HCT116 (cell line): ENCODE data around the gene PRKG1. TPM values are rescaled to one million over a fixed set of nuclear protein-coding genes. Genes with fewer than 3 reads are reported as not detected.

Experiments used
- ATAC-seq: fragments of 200-7000 bp; cut with Tn5 transposase; 2 replicates; pipeline ENCODE4 v1.9.1; 2020; ENCODE audit warnings: mild to moderate bottlenecking, moderate library complexity
- BruUV-seq: library from RNA; stranded (reverse); fragments of 400-500 nt; replicated peaks from 2 replicates; lab custom pipeline; 2021; lab: Mats Ljungman, UMichigan
- CTCF ChIA-PET: fragments of 300-600 bp; sonication (Branson Sonifier 250); formaldehyde crosslinking; loops from one replicate; lab custom pipeline; 2021; ENCODE audit warnings: antibody characterized with exemption; lab: Charles Lee
- POLR2A ChIA-PET: fragments of 300-600, 350-600 bp; sonication (Branson Sonifier 250); formaldehyde crosslinking; loops from one replicate; lab custom pipeline; 2021; ENCODE audit warnings: antibody characterized with exemption; lab: Charles Lee
- RAD21 ChIA-PET, 2 experiments: fragments of 300-600 bp; sonication (Branson Sonifier 250); formaldehyde crosslinking; loops; one replicate each; lab custom pipeline; 2023; ENCODE audit warnings: low total read pairs in 2 of 2; ENCODE audit not compliant: uncharacterized antibody in 2 of 2, unreplicated experiment in 2 of 2, low non-redundant PET in 1 of 2; lab: Charles Lee
- DNase-seq: peaks from one replicate; pipeline ENCODE4 v3.0.0-alpha.2; 2010; ENCODE audit warnings: low read depth, low spot score
- H2AFZ ChIP-seq: fragments of 200-600 bp; shearing (Covaris generic), sonication (generic); 2 replicates; pipeline ENCODE4 v1.6.1; 2017; ENCODE audit warnings: low read depth, mixed run types, mixed read lengths, antibody characterized with exemption, low read length; ENCODE audit not compliant: poor library complexity, severe bottlenecking
- H3K27ac ChIP-seq: 2 replicates; pipeline ENCODE4 v1.5.1; 2012; ENCODE audit warnings: low read depth, low read length
- H3K27me3 ChIP-seq: fragments of 200-600 bp; sonication (generic); 2 replicates; pipeline ENCODE4 v1.6.1; 2016; ENCODE audit warnings: mixed run types, low read length, mixed read lengths; ENCODE audit not compliant: insufficient read depth
- H3K36me3 ChIP-seq, 2 experiments: fragments of 200-500 bp in 1 of 2; fragments of 200-600 bp in 1 of 2; sonication (Bioruptor generic) in 1 of 2; sonication (generic) in 1 of 2; 2 replicates each; pipeline versions ENCODE4 v1.5.1 to v1.6.1; 2014 to 2016; ENCODE audit warnings: low read length in 2 of 2, inconsistent platforms in 1 of 2, mixed read lengths in 1 of 2, mixed run types in 1 of 2; ENCODE audit not compliant: insufficient read depth in 2 of 2, control insufficient read depth in 1 of 2
- H3K4me1 ChIP-seq, 2 experiments: fragments of 200-600 bp in 1 of 2; sonication (generic) in 1 of 2; 2 replicates each; pipeline versions ENCODE4 v1.5.1 to v1.6.1; 2012 to 2017; ENCODE audit warnings: low read length in 2 of 2, inconsistent platforms in 1 of 2, mild to moderate bottlenecking in 1 of 2, mixed read lengths in 1 of 2, mixed run types in 1 of 2, moderate library complexity in 1 of 2; ENCODE audit not compliant: insufficient read depth in 2 of 2, control insufficient read depth in 1 of 2
- H3K4me2 ChIP-seq: fragments of 200-600 bp; sonication (generic); 2 replicates; pipeline ENCODE4 v1.6.1; 2017; ENCODE audit warnings: mixed run types, low read length, mixed read lengths
- H3K4me3 ChIP-seq, 2 experiments: fragments of 200-600 bp in 1 of 2; sonication (generic) in 1 of 2; replicated peaks in 1 of 2; 2 replicates each; pipeline ENCODE4 v1.5.1; 2011 to 2016; ENCODE audit warnings: low read length in 2 of 2, control low read depth in 1 of 2, low read depth in 1 of 2, mild to moderate bottlenecking in 1 of 2, mixed read lengths in 1 of 2, mixed run types in 1 of 2
- H3K79me2 ChIP-seq: fragments of 200-600 bp; sonication (generic); 2 replicates; pipeline ENCODE4 v1.6.1; 2017; ENCODE audit warnings: mild to moderate bottlenecking, mixed run types, low read length, moderate library complexity, mixed read lengths; ENCODE audit not compliant: insufficient read depth
- H3K9ac ChIP-seq: fragments of 200-600 bp; sonication (generic); 2 replicates; pipeline ENCODE4 v1.6.1; 2016; ENCODE audit warnings: low read length, mixed read lengths
- H3K9me2 ChIP-seq: fragments of 200-600 bp; sonication (generic), shearing (Covaris generic); 2 replicates; pipeline ENCODE4 v1.6.1; 2017; ENCODE audit warnings: mixed run types, mild to moderate bottlenecking, moderate library complexity; ENCODE audit not compliant: insufficient read depth
- H3K9me3 ChIP-seq, 2 experiments: fragments of 200-500 bp in 1 of 2; fragments of 200-600 bp in 1 of 2; sonication (Bioruptor generic) in 1 of 2; sonication (generic) in 1 of 2; 2 replicates each; pipeline ENCODE4 v1.6.1; 2014 to 2017; ENCODE audit warnings: low read length in 2 of 2, mixed read lengths in 2 of 2, inconsistent platforms in 1 of 2, low read depth in 1 of 2, mild to moderate bottlenecking in 1 of 2, mixed run types in 1 of 2, moderate library complexity in 1 of 2; ENCODE audit not compliant: control insufficient read depth in 1 of 2, insufficient read depth in 1 of 2
- H4K20me1 ChIP-seq: fragments of 200-600 bp; sonication (generic), shearing (Covaris generic); 2 replicates; pipeline ENCODE4 v1.6.1; 2017; ENCODE audit warnings: mixed run types, mild to moderate bottlenecking, moderate library complexity; ENCODE audit not compliant: insufficient read depth
- CBX3 ChIP-seq: IDR thresholded peaks from 2 replicates; pipeline ENCODE4 v1.6.1; 2012; ENCODE audit warnings: low read depth
- RAD21 ChIP-seq: IDR thresholded peaks from 2 replicates; pipeline ENCODE4 v1.6.1; 2012; ENCODE audit warnings: low read depth, mild to moderate bottlenecking
- SP1 ChIP-seq: IDR thresholded peaks from 2 replicates; pipeline ENCODE4 v1.6.1; 2012; ENCODE audit warnings: low read depth
- TCF7L2 ChIP-seq: IDR thresholded peaks from 2 replicates; pipeline ENCODE4 v1.7.0; 2011; ENCODE audit warnings: borderline replicate concordance, inconsistent platforms; ENCODE audit not compliant: insufficient read depth, insufficient read length; ENCODE audit errors: extremely low read depth
- intact Hi-C: fragments of 100-400 bp; cut with micrococcal nuclease; formaldehyde crosslinking; loops from 2 replicates; pipeline ENCODE4 v1.10.0; 2022
- total RNA-seq: library from RNA; stranded (reverse); gene quantifications from one replicate; pipeline ENCODE4 v1.2.1, GENCODE V29; 2021; ENCODE audit not compliant: unreplicated experiment
- TF ChIP-seq, protein P1 (sequence below), 3 experiments: fragments of 200-600 bp in 1 of 3; sonication (generic) in 1 of 3; IDR thresholded peaks in 2 of 3; conservative IDR thresholded peaks in 1 of 3; 2 replicates each; pipeline ENCODE4 v1.5.1; 2012 to 2017; ENCODE audit warnings: low read depth in 2 of 3, low read length in 2 of 3, antibody characterized with exemption in 1 of 3, borderline replicate concordance in 1 of 3, control low read depth in 1 of 3, mild to moderate bottlenecking in 1 of 3, mixed read lengths in 1 of 3, mixed run types in 1 of 3, moderate library complexity in 1 of 3; ENCODE audit not compliant: insufficient read depth in 1 of 3
- TF ChIP-seq, protein P2 (sequence below): IDR thresholded peaks from 2 replicates; pipeline ENCODE4 v1.6.1; 2012
- TF ChIP-seq, protein P3 (sequence below): IDR thresholded peaks from 2 replicates; pipeline ENCODE4 v1.6.1; 2012; ENCODE audit warnings: low read depth

The PRKG1 gene
- total RNA-seq, 1 experiment from 2014 or later: 1.4 TPM

DNA sequence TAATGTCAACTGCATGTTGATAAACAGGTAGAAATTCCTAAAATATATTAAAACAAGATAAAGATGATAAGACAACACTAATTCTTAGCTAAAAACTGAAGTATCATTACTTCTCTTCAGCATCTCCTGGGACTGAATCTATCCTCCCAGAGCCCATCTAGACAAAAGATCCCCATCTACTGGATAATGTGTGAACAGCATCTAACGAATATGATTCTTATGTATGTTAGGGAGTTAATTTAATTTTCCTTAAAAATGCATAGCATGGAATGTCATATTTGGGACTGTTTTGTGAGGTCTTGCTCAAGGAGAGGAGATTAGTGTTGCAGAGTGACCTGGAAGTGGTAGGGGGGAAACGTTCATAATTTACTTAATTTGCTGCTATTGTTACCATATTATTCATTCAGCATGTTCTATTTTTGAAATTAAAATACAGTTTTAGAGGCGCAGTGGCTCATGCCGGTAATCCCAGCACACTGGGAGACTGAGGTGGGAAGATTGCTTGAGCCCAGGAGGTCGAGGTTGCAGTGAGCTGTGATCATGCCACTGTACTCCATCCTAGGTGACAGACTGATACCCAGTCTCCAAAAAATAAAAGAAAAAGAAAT lies 930.2 kb downstream of the PRKG1 start:
- H3K4me1 ChIP-seq: no peaks in the 10 kb centered on the region
- H3K36me3 ChIP-seq: no peaks in the 10 kb centered on the region
- H3K27ac ChIP-seq: no peak overlapping the region
- H3K9me3 ChIP-seq: no peaks in the 10 kb centered on the region
- RAD21 ChIA-PET: no interaction called here
- TF ChIP-seq, protein P1, sequence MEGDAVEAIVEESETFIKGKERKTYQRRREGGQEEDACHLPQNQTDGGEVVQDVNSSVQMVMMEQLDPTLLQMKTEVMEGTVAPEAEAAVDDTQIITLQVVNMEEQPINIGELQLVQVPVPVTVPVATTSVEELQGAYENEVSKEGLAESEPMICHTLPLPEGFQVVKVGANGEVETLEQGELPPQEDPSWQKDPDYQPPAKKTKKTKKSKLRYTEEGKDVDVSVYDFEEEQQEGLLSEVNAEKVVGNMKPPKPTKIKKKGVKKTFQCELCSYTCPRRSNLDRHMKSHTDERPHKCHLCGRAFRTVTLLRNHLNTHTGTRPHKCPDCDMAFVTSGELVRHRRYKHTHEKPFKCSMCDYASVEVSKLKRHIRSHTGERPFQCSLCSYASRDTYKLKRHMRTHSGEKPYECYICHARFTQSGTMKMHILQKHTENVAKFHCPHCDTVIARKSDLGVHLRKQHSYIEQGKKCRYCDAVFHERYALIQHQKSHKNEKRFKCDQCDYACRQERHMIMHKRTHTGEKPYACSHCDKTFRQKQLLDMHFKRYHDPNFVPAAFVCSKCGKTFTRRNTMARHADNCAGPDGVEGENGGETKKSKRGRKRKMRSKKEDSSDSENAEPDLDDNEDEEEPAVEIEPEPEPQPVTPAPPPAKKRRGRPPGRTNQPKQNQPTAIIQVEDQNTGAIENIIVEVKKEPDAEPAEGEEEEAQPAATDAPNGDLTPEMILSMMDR (IDR thresholded peaks at IDR 0.05 in 2 of 3, conservative IDR thresholded peaks at IDR 0.05 in 1 of 3; ENCODE audit: borderline replicate concordance in 1 of 3, insufficient read depth in 1 of 3, low read depth in 2 of 3, low read length in 2 of 3): peak; percentile 26 to 62 (median 58); a peak in 5 of 6 replicates
- TF ChIP-seq SP1 (no peak), TCF7L2 (no peak), RAD21 (peak; percentile 46), CBX3 (no peak)
- TF ChIP-seq, protein P2, sequence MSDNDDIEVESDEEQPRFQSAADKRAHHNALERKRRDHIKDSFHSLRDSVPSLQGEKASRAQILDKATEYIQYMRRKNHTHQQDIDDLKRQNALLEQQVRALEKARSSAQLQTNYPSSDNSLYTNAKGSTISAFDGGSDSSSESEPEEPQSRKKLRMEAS: no peak
- TF ChIP-seq, protein P3, sequence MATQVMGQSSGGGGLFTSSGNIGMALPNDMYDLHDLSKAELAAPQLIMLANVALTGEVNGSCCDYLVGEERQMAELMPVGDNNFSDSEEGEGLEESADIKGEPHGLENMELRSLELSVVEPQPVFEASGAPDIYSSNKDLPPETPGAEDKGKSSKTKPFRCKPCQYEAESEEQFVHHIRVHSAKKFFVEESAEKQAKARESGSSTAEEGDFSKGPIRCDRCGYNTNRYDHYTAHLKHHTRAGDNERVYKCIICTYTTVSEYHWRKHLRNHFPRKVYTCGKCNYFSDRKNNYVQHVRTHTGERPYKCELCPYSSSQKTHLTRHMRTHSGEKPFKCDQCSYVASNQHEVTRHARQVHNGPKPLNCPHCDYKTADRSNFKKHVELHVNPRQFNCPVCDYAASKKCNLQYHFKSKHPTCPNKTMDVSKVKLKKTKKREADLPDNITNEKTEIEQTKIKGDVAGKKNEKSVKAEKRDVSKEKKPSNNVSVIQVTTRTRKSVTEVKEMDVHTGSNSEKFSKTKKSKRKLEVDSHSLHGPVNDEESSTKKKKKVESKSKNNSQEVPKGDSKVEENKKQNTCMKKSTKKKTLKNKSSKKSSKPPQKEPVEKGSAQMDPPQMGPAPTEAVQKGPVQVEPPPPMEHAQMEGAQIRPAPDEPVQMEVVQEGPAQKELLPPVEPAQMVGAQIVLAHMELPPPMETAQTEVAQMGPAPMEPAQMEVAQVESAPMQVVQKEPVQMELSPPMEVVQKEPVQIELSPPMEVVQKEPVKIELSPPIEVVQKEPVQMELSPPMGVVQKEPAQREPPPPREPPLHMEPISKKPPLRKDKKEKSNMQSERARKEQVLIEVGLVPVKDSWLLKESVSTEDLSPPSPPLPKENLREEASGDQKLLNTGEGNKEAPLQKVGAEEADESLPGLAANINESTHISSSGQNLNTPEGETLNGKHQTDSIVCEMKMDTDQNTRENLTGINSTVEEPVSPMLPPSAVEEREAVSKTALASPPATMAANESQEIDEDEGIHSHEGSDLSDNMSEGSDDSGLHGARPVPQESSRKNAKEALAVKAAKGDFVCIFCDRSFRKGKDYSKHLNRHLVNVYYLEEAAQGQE: no peak
- ATAC-seq (peak; percentile 73), DNase-seq (peak; percentile 22)
- H4K20me1 ChIP-seq: no peaks in the 10 kb centered on the region
- intact Hi-C loops: loop anchor here (10.0 kb wide), 1 partner anchor 940 kb away; no protein-coding TSS in a partner anchor
- CTCF ChIA-PET: interaction anchor here (1.1 to 1.3 kb wide), 4 partner anchors 10 to 615 kb away, joined by 3 to 12 read pairs (median 4); no protein-coding TSS in a partner anchor
- BruUV-seq: no TSS peak
- H3K27me3 ChIP-seq: peaks cover 31% of the 10 kb centered on the region
- no peak overlapping the region for H2AFZ ChIP-seq
- no peaks in the 10 kb centered on the region for H3K9me2 ChIP-seq
- no peak overlapping the region for H3K4me2 ChIP-seq
- POLR2A ChIA-PET: no interaction called here
- no peak overlapping the region for H3K9ac ChIP-seq
- no peaks in the 10 kb centered on the region for H3K79me2 ChIP-seq
- H3K4me3 ChIP-seq: no peak overlapping the region
